HG03565 (cell line): Measurements from ENCODE around the gene C7orf57.
A peak's percentile ranks its signal among the peaks of the same experiment; 100 is the strongest.
"Not testable (repeated sequence)": the region's sequence is repeated elsewhere in the genome, so short reads cannot be mapped to it uniquely, and the experiment has no call there.

Source experiments
- ATAC-seq: cut with Tn5 transposase; IDR thresholded peaks from one replicate; pipeline ENCODE4 v1.9.1; 2021; ENCODE audit warnings: mild to moderate bottlenecking, moderate library complexity; ENCODE audit not compliant: unreplicated experiment

C7orf57 gene

DNA sequence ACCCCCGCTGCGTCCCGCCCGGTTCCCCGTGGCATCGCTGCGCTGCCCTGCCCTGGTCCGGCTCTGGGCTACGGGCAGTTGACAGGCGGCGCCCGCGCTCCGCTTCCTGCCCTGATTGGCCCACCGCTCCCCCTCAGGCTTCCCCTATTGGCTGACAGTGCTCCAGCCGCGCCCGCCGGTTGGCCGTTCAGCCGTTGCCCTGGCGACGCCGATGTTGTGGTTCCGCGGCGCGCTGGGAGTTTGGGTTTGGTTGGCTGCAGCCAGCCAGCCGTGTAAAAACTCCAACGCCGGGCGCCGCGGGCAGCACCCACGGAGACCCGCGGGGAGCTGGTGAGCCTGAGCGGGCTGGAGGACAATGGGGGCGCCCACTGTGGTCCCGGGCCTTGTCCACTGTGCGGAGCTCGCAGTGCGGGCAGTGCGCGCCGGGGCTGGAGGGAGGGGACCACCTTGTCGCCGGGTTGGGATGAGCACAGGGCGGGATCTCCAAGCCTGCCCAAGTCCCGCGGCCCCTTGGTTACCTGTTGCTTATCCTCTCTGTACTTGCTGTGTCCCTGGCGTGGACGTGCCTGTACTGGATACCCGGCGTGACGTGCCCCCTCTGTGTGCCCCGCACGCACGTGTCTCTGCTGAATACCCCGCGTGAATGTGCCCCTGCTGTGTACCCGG, at the start of gene C7orf57:
Gene C7orf57 (plus strand): TSS at position 243 of the 666 bp plus-strand sequence. CDS start 766 bp downstream, outside the sequence.
- peak; percentile 100 for ATAC-seq

DNA sequence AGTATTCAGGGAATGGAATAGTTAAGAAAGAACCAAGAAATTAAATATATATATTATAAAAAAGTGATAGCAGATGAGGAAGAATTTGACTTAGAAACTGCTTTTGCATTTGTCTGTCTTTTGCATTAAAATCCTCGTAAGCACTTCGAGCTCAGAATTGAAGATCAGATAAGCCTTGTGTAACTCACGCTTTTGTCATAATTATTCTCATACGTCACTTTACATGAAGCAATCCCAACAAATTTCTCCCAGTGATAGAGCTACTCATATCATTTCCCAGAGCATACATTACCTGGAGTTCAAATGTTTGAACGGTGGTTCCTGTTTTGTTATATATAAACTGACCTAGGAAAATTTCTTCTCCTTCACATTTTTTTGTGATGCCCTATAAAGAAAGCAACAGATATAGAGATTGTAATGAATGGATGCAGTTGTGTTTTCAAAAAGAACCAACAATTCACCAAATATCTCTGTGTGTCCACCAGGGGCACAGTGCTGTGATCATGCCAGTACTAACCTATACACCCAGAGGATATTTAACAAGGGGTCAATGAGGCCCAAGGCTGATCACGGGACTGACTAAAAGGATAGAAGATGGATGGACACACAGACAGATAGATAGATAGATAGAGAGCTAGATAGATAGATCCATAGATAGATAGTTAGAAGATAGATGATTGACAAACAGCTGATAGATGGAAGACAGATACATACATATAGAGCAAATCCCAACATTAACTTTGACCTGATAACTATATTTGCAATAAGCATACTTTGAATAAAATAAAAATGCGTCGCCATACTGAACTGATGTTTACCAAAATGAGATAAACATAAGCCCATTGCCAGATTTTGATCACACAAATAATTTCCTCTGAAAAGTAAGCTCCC, 46.6 kb upstream of the C7orf57 start:
- ATAC-seq: no peak

DNA sequence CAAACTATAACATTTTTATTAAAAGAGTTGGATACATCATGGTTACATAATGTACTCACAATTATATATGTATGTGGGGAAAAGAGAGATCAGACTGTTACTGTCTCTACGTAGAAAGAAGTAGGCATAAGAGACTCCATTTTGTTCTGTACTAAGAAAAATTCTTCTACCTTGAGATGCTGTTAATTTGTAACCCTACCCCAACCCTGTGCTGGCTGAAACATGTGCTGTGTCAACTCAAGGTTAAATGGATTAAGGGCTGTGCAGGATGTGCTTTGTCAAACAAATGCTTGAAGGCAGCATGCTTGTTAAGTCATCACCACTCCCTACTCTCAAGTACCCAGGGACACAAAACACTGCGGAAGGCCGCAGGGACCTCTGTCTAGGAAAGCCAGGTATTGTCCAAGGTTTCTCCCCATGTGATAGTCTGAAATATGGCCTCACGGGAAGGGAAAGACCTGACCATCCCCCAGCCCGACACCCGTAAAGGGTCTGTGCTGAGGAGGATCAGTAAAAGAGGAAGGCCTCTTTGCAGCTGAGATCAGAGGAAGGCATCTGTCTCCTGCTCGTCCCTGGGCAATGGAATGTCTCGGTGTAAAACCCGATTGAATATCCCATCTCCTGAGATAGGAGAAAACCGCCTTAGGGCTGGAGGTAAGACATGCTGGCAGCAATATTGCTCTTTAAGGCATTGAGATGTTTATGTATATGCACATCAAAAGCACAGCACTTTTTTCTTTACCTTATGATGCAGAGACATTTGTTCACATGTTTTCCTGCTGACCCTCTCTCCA, 45.5 kb upstream of the C7orf57 start:
- not testable (repeated sequence) for ATAC-seq

DNA sequence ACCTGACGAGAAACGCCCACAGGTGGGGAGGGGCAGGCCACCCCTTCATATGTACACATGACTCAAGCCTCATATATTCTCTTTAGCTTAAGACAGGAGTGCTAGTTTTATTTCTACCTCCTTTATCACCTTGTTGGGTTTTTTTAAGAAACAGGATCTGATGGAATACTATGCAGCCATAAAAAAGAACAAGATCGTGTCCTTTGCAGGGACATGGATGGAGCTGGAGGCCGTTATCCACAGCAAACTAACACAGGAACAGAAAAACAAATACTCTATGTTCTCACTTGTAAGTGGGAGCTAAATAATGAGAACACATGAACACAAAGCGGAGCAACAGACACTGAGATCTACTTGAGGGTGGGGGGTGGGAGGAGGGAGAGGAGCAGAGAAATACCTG, 44.8 kb upstream of the C7orf57 start:
- ATAC-seq: no peak

DNA sequence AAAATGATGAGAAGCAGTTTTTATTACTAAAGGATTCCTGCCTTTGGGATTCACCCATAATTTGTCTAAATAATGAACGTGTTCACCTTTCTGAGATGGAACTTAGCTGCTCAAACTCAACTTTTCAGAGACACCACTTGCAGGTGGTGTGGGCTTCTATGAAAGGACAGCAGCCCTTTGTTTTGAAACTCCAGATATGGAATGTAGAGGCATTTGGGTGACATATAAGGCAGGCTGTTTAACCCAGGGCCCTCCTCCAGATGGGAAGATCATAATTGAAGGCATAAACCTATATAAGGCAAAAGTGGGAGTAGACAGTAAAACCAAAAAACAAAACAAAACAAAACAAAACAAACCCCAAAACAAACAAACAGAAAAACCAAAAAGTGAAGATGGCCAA, 44.1 kb upstream of the C7orf57 start:
- ATAC-seq: no peak

DNA sequence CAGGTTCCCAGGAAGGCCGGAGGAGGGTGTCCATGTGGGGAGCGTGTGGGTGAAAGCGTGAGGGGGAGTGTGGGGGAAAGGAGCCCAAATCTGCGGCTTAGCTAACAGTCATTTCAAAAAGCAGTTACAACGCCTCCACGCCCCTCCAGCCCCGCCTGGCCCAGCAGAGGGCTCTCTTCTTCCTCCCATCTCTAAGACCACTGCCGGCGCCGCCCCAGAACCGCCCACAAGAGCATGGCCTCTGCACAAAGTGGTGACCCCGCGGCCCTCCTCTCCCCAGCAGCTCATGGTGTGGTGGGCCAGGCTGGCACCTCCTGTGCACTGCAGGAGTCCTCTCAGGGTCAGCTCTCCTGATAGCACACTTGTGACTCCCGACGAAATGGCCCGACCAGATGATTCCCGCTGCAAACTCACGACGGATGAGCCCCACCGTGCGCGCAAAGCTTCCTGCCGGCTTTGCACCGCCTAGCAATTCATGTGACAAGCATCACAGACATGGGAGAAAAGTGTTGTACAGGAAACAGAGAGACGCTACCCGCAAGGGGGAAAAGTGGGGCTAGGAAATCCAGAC, 43.5 kb upstream of the C7orf57 start:
- peak; percentile 95 for ATAC-seq

DNA sequence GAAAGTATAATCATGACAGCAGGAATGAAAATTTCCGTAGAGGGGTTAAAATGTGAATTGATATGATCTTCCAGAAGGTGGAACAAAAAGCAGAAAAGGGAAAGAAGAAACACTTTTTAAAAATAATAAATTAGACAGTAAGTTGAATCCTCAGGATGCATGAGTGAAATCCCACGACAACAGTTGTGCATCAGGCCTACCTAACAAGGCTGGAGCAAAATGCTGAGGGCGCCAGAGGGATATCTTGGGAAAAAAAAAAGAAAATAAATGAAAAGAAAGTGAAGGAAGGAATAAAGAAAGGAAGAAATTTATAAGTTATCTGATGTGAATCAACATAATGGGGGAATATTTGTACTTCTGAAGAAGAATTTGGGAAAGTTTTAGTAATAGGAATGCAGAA, 42.9 kb upstream of the C7orf57 start:
- no peak for ATAC-seq

DNA sequence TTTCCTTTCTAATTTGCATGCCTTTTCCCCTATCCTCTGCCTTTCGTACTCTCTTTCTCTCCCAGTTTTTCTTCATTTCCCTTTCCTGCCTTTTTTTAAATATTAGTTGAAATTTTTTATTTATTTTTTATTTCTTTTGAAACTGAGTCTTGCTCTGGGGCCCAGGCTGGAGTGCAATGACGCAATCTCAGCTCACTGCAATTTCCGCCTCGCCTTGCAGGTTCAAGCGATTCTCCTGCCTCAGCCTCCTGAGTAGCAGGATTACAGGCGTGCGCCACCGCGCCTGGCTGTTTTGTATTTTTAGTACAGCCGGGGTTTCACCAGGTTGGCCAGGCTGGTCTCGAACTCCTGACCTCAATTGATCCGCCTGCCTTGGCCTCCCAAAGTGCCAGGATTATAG, 35.9 kb upstream of the C7orf57 start:
- ATAC-seq: no peak

DNA sequence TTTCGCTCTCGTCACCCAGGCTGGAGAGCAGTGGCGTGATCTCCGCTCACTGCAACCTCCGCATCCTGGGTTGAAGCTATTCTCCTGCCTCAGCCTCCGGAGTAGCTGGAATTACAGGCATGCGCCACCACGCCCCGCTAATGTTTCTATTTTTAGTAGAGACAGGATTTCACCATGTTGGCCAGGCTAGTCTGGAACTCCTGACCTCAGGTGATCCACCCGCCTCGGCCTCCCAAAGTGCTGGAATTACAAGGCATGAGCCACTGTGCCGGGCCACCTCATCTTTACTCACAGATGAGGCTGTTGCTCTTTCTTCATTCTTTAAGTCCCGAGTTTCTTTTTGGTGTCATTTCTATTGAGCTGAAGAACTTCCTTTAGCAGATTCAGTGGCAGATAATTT, 35.2 kb upstream of the C7orf57 start:
- ATAC-seq: not testable (repeated sequence)

DNA sequence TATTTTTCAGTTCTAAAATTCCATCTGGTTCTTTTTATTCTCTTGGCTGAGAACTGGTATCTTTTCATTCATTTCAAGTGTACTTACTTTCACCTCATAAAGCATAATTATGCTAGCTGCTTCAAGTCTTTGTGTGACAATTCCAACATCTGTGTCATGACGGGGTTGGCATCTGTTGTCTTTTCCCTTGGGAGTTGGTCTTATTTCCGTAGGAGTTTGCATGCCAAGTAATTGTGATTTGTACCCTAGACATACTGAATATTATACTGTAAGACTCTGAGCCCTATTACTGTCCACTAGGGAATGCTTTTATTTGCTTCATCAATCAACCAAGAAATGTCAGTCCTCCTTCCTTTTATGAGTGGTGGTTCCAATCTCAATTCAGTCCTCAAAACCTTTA, 31.3 kb upstream of the C7orf57 start:
- ATAC-seq: no peak

DNA sequence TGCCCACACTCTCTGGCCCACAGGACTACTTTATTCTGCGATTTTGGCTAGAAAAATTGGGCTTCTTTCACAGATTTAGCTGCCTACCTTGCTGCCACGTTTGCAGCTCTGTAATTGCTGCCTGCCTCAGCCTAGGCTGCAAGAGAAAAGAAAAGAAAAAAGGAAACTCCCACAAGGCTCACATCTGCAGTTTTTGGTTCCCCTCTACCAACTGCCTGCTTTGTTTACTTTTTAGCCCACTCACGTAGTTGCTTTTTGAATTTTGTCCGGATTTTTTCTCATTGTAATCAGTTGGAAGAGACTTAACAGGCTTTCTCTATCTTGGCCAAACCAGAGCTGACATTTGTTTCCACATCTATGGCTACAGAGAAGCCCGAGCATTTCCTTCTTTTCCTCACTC, 30.7 kb upstream of the C7orf57 start:
- ATAC-seq: peak; percentile 48

DNA sequence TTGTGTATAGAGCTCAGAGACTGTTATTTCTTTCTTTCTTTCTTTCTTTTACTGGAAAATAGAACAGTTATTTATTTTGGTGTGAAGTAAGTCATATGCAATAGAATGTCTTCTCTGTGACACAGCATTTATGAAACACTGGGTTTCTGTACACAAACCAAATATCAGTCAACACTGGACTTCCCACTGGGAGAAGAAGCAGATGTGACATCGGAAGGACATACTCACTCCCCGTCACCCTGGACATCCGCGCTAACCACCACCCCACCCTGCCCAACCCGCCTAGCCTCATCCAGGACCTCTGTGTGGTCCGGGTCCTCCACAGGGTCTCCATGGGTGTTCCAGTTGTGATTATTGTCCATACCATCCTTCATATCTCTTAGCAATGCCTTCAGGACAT, 28.5 kb upstream of the C7orf57 start:
- no peak for ATAC-seq

DNA sequence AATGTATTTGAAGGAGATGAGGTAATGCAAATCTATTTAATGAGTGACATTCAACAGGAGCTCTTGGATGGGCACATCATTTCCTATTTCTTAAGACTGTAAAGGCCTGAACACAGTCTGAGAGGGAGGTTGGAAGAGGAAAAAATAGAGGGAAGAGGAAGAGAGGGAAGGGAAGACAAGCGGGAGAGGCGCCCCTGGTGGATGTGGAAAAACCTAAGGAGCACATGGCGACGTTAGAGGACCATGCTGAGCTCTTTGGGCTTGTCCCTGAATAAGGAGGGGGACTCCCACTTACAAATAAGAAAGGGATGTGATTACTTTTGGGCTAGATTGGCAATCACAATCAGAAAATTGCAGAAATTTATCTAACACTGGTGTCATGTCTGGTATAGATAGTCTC, 26.1 kb upstream of the C7orf57 start:
- ATAC-seq: no peak

DNA sequence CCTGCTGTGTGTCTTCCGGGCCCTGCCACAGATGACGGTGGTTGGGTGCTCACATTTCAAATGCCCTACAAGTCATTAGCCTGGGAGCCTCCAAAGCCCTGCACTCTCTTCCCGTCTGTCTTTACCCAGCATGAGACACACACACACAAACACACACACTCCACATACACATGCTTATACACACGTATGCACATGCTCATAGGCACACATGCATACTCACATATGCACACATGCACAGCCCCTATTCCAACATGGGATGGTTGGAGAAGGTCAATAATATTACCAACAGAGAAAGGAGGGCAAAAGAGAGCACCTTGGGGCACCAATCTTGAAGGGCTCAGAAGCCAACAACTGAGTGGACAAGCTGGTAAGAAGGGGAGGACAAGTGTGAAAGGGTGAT, 25.4 kb upstream of the C7orf57 start:
- ATAC-seq: no peak

DNA sequence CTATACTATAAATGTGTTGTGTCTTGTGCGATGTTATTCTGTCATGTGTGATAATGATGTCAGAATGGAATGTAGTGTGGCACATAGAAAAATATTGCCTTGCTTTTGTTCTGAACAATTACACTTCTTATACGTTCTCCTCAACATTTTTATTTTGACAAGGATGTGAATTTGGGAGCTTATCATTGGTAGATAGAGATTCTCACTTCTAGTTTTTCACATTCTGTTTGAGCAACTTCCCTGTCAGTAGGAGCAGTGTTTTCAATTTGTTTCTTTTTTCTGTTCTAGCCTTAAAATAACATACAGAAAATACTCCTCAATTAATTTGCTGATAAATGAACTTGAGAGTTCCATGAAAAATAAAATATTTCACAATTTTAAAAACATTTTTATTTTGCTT, 24.0 kb upstream of the C7orf57 start:
- ATAC-seq: no peak

DNA sequence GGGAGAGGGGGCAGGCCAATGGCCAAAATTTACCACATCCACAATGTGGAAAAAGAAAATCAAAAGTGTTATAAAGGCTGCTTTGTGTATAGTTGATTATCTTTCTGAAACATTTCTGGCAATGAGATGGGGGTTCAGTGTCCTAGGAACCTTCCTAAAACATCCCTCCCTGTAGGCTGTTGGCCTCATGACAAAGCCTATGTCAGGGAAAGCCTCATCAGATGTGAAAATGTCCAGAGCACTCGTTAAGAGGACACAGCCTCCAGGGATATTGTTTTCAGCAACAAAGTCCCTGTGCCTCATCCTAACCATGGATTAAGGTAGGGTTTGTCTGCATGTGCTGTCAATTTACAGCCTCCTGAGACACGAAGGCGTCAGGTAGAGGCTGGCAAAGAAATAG, 23.4 kb upstream of the C7orf57 start:
- ATAC-seq: no peak

DNA sequence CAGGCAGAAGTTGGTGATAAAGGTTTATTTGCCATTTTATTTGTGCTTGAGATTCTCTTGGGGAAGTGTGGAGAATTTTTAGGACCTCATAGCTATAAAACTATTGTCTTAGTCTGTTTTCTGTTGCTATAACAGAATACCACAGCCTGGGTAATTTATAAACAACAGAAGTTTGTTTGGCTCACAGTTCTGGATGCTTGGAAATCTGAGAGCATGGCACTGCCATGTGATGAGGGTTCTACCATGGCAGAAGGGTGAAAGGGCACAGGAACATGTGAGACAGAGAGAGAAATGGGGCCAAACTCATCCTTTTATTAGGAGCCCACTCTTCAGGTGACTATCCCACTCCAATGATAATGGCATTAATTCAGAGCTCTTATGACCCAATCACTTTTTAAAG, 18.7 kb upstream of the C7orf57 start:
- no peak for ATAC-seq

DNA sequence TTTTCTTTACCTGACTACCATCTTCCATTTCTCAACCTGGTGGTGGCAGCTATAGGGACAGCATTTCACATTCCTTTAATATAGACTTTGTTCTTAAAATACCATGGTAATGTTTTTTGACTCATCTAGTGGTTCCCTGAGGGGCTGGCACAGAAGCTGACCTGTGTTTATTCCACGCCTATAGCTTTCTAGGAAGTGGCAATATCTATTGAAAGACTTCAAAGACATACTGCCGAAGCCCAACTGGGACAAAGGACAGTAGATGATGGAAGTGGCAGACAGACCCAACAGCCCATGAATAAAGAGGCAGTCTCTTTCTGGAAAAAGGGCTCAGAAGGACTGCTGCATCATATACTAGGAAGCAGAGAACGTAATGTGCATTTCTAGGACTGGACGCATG, 17.7 kb upstream of the C7orf57 start:
- ATAC-seq: no peak

DNA sequence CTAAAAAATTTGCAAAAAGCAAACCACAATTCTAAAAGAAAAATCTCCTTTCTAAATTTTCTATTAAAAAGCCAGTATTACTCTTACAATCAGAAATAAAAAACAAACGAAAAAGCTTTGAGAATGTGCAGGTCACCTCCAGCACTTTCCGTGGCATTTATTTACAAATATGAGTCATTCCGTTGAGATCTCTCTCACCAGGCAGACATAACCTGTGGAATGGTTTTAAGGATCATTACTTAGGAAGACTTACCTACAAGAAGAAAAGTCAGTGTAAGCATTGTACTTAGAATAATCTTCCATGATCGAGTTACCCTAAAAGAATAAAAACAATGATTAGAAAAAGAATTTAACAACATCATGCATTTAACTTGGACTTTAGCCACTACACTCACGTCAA, 9.7 kb upstream of the C7orf57 start:
- no peak for ATAC-seq

DNA sequence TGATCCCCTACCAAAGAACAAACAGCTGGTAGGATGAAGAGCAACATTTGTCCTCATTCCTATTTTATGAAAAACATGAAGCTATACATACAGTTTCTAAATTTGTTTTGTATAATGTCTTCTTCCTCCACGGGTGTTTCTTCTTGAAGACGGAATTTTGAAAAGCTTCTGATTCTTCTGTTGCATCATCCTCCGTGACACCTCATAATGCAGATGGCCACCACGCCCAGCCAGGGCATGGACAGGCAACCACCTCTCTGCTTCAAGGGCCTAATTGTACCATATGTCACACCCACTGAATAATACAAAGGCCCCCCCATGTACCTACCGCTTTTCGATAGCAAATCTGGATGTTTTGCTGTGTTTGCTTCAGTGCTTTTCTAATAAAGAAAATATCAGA, 6.4 kb upstream of the C7orf57 start, which contains the start of gene SUN3:
Gene SUN3 (minus strand): TSS at position 170 of the 400 bp plus-strand sequence. CDS start 169 bp downstream, at position 1.
- no peak for ATAC-seq

DNA sequence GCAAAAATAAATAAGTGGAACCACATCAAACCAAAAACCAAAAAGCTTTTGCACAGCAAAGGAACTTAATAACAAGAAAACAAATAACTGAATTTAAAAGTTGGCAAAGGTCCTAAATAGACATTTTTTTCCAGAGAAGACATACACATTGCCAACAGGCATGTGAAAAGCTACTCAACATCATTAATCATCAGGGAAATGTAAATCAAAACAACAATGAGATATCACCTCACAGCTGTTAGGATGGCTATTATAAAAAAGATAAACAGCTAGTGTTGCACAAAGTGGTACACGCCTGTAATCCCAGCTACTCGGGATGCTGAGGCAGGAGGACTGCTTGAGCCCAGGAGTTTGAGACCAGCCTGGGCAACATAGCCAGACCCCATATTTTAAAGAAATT, 4.2 kb upstream of the C7orf57 start:
- ATAC-seq: no peak
